ENCODE measurements around the gene NCS1.

The NCS1 gene

DNA sequence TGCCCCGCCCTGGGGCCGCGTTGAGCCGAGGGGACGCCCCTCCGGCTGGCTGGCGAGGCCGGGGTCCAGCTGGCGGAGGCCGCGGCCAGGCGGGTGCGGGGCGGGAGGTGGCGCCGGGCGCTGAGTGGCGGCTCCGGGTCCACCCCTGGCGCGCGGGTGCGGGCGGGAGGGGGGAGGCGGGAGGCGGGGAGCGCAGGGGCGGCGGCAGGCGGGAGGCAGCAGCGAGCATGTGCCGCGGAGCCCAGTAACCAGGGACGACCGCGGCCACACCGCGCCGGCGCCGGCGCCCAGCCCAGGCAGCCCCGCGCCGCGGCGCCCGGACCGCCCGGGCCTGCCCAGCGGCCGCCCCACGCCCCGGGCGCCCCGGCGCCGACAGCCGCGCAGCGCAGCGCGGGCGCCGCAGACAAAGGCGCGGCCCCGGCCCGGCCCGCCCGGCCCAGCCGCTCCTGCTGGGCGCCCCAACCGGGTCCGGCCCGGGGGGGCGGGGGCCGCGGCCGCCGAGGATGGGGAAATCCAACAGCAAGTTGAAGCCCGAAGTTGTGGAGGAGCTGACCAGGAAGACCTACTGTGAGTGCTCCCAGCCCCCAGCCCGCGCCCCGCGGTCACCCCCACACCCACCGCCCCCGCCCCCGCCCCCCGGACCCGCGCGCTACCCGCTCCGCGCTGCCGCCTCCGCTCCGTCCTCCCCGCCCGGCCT is at the start of gene NCS1:
Gene NCS1, plus strand, starts transcription at position 244 of the 697 bp plus-strand sequence. Its CDS starts 260 bp downstream, at position 504.
- DNase-seq (ENCODE audit: low read depth, low spot score) = no peak

DNA sequence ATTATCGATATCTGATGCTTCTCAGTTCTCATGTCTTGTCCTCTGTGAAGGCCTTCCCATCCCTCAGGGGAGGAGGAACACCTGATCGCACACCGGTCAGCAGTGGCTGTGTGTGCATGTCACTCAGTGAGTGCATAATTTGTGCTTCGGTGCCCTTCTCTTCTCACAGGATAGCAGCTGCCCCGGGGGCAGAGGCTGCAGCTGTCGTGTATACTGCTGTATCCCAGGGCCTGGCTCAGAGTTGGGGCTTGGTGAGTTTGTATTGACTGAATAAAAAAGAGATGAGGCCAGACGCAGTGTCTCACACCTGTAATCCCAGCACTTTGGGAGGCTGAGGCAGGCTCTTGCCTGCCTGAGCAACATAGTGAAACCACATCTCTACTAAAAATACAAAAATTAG is 49.7 kb upstream of the NCS1 start:
- no peak for DNase-seq (ENCODE audit: low read depth, low spot score)

DNA sequence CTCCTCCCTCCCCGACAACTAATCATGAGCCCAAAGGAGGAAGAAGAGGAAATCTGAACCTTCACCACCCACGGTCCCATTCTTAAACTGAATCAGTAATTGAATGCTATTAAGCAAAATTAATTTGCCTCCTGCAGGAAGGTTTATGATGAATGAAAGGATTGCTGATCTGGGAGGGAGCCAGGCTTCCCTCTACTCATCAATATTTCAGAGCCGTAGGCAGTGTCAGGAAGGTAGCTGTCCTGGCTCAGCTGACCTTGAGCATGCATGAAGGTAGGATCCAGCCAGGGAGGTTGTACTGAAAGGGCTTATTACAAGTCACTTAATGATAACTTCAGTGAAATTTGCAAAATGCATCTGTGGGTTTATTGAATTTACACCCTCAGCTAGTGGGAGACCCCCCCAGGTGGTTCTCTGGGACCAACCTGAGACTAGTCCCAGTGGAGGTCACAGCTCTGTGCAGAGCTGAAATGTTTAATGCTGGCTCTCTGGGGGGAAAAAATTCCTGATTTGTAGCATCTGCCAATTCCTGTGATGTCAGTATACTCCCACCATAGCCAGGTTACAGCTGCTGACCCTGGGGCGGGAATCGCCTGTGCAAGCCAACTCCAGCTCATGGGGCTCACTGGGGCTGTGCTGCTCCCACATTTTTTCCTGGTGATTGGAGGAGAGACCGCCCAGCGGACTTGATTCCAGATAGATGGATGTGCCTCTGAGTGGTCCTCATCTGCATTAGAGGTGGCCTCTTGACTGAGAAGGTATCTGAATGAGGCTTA is 47.9 kb upstream of the NCS1 start:
- DNase-seq (ENCODE audit: low read depth, low spot score) = no peak

DNA sequence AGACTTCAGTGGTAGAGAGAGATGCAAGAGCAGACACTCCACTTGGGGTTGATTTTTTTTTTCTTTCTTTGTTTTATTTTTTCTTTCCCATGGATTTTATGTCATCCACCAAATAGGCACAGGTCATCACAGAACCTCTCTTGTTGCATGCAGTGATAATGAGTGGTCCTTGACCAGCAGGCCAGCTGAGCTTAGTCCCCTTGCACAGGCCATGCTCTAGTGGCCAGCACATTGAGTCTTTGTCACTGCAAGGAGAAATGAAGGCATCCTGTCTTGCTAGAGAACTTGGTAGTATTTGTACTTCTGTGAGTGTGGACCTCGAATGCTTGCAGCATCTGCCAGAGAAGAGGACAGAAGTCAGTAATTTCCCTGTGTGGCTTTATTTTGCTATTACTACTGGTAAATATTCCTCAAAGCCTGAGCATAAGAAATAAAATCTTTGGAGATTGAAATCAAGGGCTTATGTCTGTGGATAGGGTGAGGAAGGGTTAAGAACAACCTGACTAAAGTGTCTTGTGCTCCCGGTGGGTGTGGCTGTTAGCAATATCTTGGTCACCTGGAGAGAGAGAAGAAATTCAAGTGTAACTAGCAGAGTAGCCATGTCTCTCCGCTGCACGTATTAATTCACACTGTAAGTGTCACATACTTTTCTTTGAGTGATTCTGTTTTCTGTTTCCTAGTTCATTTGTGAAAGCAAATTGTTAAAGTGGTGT is 45.3 kb upstream of the NCS1 start:
- DNase-seq (ENCODE audit: low read depth, low spot score) = no peak

DNA sequence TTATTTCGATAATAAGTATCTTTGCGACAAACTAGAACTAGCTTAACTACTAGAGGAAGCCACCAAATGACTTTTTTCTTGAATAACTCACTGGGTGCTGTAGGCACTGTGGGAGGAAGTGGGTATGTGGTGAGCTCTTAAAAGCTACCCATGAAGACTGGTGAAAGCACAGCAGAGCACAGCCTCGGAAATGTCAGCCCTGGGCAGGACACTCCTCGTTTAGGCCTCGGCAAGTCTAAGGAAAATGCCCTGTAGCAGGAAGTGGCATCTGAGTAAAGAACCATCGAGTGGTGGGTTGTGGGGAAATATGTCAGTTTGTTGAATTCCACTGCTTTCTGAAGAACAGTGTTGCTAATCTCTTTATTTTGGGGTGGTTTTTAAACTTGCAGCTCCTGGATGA is 44.0 kb upstream of the NCS1 start:
- no peak for DNase-seq (ENCODE audit: low read depth, low spot score)

DNA sequence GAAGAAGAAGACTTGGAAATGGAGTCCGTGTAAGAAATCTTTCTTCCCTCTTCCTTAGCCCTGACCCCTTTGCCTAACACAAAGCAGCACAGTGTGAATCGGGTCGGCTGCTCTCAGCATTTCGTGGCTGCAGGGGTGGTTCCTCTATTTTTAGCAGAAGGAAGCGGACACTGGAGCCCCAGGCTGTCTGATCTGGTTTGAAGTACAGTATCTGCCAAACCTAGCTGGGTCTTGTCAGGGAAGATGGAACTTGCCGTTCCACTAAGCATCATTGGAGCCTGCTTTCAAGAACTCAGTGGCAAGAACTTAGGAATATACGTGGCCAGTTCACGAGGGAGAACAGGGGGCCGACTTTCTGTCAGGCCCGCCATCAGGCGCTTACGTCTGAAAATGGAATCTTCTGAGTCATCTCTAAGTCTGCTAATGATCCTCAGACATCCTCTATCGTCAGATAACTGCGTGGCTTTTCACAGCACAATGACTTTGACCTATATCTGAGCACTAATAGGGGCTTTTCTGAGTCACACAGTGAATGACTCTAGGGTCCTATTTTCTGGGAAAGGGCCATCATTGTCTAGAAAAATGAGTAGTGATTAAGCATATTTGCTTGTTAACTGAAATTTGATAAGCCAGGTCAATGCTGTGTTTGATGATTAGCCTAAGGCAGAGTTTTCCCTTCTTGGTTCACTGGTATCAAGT is 43.3 kb upstream of the NCS1 start:
- no peak for DNase-seq (ENCODE audit: low read depth, low spot score)

DNA sequence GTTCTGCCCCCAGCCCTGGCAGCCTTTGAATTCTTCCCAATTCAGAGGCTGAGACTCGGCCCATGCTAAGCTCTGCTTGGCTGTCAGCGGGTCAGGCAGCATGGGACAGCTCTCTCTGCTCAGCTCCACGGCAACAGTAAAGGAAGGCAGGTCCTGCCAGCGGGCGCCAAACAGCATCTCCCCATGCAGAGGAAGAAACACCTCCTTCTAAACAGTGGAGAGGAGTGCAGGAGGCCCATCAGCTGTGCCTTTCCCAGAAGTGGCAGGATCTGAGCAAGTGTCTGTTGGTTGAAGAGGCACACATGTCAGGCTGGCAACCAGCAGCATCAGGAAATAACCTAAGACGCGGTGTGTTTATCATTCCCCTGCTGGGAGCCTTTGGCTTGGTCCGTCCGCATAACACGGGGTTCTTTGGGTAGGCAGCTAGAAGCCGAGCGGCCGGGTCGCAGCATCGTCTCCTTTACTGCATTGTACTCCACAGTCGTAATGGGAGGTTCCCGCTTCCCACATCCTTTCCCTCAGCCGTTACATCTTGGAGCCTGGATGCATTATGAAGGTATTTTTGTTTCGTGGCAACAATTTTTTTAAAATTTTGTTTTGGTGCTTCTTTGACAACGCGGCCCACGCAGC is 42.7 kb upstream of the NCS1 start:
- DNase-seq (ENCODE audit: low read depth, low spot score) = no peak

DNA sequence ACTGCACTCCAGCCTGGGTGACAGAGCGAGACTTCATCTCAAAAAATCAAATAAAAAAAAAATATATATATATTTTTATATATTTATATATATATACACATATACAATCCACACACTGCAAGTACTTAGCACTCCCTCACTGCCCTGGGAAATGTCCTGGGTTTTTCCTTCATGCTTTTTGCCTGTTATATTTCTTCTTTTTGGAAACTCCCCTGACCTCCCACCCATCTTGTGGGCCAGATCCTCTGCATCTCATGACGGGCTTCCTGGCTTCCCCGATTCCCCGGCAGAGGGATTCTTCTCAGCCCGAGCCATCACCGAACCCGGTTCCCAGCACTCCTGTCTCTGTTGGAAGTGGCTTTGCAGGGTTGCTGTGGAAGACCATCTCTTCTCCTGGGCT is 39.5 kb upstream of the NCS1 start:
- no peak for DNase-seq (ENCODE audit: low read depth, low spot score)

DNA sequence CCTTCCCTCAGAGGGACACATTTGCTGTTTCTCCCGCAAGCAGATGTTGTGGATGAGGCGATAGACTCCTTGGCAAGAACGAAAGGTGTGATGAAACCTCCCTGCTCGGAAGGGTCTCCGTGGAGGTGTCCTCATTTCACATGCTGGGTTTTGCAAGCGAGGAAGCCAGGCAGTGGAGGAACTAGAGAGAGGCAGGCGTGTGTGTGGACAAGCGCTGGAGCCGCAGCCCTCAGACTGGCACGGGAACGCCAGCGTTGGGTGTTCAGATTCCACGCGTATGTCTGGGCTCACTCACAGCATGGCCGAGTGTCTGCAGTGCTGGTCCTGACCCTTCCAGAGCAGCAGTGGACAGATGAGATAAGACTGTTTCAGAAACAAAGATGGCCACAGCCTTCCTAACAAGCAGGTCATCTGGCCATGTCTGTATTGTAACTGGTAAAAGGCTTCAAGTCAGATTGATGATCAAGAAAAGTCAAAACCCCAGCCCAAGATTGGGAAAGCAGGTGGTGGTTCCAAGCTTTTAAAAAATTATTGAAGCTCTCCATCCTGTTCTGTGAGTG is 35.0 kb upstream of the NCS1 start:
- no peak for DNase-seq (ENCODE audit: low read depth, low spot score)

DNA sequence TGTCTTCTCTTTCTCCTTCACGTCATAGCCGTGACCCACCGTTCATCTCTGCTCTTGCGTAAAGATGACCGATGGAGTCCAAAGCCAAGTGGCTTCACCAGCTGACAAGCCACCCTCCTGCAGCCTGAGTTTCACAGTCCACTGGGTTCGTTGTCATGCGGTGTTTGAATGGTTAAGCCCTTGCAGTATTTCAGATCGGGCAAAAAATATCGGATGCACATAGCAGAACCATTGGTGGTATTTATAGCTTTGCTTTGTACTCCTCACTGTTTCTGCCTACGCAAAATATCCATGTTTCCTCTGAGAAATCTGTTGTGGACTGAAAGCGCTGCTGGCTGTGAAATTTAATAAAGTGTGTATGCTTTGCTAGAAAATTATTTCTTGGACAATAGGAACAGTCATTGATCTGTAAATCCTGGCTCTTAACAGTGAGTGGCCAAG is 34.5 kb upstream of the NCS1 start:
- DNase-seq (ENCODE audit: low read depth, low spot score) = no peak

DNA sequence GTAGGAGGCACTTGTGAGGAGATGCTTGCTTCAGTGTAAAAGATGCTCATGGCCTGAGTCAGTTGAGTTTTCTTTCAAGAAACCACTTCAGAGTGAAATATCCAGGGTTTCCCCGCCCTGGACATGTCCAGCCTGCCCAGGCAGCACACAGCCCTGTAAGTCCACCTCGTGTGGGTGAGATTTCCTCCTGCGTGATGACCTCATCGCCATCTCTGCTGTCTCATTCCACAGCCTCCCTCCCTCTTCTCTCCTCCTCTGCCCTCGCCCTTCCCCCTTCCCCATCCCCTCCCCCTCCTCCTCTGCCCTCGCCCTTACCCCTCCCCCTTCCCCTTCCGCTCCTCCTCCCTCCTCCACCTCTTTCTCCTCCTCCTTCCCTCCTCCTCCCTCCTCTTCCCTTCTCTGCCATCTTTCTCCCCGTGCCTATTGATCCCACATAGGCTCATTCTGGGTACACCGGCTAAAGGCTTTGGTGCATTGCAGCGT is 34.0 kb upstream of the NCS1 start:
- DNase-seq (ENCODE audit: low read depth, low spot score) = peak; percentile 67

DNA sequence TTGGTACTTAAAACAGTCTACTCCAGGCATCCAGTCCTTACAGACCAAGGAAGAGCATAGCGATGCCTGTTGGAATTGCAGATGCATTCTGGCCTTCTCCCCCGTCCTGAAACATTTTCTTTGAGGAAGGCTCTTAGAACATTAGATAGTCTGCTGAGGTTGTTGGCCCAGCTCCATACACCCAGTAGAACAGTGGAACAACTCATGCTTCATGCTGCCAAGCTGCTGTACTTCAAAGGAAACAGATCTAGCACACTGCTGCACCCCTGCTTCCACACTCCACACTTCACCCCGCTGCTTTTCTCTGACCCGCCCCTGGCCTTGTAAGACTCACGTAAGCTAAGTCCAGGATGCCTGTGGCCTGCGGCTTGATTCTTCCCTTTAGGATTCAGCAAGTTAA is 33.4 kb upstream of the NCS1 start:
- DNase-seq (ENCODE audit: low read depth, low spot score) = no peak

DNA sequence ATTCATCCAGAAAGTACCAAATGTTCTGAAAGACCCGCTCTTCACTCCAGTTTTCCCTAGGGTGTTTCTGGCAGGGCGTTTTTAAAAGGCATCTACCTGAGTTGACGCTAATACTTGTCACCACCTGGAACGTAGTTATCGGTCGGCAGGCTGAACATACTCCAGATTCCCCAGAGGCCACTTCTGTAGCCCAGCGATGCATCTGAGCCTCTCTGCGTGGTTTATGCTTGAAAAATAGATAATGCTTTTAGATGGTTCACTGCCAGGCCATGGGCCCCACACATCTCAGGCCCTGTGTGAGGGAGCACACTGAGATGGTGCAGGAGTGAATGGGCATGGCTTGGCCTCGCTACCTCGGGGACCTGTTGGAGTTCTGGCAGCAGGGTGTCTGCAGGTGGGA is 33.0 kb upstream of the NCS1 start:
- DNase-seq (ENCODE audit: low read depth, low spot score) = no peak

DNA sequence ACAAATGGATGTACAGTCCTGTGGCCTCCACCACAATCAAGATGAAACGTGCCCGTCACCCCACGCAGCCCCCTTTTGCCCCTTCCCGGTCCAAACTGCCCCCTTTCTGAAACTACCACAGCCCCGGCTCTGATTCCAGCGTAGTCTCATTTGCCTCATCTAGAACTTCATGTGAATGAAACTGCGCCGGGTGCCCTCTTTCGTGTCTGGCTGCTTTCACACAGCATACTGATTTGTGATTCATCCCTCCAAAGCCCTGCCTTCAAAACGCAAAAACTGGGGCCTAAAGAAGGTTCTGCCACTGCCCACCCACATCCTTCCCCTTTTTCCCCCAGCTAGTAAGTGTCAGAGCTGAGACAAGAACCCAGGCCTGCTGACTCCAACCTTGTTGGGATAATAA is 31.5 kb upstream of the NCS1 start:
- no peak for DNase-seq (ENCODE audit: low read depth, low spot score)

DNA sequence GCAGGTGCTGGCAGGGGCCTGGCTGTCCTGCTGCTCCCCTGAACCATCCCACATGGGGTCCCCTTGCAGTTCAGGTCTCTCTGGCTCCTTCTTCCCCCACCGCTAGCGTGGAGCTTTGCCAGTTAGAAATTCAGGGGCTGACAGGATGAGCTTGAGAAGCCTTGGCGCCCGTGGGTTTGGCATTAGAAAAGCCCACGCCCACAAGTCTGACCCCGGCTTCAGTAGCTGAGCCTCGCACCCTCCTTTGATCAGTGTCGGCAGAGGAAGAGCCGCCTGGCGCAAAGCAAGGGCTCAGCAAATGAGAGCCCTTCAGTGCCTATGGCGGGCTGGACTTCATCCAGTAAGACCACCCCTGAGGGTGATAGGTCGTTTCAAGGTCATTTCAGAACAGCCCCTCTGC is 30.1 kb upstream of the NCS1 start:
- no peak for DNase-seq (ENCODE audit: low read depth, low spot score)

DNA sequence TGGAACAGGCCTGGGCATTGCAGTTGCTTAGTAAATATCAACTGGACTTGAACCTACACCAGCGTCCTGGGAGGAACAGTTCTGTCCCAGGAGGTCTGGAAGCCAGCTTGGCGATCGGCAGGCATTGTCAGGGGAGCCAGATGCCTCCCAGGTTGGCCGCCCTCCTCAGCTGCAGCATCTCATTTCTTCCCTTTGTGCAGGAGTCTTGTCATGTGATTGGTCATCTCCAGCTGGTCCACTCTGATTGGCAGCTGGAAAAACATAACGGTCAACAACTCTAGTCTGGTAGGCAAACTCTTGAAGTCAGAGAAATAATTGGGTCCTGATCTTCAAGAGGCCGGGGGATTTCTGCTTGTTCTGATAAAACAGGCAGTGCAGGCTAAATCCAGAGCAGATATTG is 29.6 kb upstream of the NCS1 start:
- DNase-seq (ENCODE audit: low read depth, low spot score) = no peak

DNA sequence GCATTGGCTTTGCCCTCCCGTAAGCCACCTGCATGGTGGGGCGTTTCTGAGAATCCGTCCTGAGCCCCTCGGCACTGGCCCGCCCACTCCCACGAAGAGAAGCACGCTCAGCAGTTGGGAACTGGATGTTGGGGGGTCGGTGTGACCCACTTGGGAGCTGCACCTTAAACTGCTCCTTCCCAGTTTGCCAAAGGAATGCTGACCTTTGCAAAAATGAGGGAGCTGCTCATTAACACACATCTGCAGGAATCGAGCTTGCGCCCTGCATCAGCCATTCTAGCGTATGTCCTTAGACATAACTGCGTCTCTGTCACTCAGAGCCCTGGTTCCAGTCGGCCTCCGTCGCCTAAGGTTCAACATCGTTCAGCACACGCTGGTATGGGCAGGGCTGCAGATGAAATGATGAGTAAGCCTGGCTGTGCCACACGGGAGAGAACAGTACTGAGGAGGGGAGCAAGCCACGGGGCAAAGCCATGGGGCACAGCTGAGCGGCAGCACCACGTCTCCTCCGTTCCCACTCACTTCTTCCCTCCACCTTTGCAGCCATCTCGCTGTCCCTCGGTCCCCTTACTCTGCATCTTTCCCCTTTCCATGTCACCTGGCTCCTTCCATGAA is 28.8 kb upstream of the NCS1 start:
- DNase-seq (ENCODE audit: low read depth, low spot score) = no peak

DNA sequence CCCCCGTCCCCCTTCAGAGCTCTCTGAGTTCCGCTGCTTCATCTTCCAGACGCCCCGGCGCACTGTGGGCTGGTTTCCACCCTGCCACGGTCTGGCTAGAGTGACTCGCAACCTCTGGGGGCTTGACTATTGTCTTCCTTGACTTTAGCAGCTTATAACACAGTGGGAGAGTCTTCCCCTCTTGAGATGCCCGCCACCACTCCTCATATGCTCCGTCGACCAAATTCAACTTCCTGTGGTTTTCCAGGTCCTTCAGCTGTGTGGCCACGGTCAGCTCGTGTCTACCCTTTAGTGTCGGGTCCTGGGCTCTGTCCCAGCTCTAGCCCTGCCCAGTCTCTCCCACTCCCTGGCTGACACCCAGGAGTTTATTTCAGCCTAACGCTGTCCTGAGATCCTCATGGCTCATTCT is 28.2 kb upstream of the NCS1 start:
- DNase-seq (ENCODE audit: low read depth, low spot score) = no peak

DNA sequence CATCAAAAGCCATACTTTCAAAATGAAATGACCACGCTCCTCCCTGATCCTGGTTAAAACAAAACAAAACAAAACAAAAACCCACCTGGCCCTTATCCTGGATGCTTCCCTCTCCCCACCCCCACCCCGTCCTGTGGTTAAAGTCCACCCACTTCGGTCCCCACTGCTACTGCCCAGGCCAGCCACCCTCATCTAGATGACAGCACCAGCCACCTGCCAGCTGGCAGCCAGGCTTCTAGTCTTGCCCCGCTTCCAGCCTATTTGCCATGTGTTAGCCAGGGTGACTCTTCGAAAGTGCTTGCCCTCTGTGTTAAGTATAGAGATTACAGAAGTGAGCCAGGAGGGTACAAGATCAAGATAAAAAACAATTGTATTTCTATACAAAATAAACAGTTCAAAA is 27.5 kb upstream of the NCS1 start:
- no peak for DNase-seq (ENCODE audit: low read depth, low spot score)

DNA sequence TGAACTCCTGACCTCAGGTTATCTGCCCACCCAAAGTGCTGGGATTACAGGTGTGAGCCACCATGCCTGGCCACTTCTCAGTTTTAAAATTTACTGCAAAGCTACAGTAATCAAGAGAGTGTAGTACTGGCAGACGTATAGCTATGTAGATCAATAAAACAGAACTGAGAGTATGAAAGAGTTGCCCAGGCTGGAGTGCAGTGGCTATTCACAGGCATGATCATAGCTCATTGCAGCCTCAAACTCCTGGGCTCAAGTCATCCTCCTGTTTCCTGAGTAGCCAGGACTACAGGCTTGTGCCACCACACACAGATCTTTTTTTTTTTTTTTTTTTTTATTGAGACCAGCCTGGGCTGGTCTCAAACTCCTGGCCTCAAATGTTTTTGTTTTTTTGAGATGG is 26.5 kb upstream of the NCS1 start:
- no peak for DNase-seq (ENCODE audit: low read depth, low spot score)

DNA sequence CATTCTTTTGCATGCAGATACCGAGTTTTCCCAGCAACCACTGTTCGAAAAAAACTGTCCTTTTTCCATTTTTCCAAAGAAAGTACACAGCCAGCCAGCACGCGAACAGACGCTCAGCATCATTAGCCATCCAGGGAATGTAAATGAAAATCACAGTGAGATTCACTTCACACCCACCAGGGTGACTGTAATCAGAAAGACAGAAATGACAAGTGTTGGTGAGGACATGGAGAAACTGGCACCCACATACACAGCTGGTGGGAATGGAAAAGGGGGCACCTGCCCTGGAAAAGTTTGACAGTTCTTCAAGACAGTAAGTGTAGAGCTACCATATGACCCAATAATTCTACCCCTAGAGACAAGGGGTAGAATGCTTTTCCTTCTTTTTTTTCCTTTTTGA is 25.0 kb upstream of the NCS1 start:
- no peak for DNase-seq (ENCODE audit: low read depth, low spot score)
